DOHH2 (cell line): Measurements from ENCODE around the gene RAPGEF1.

Source experiments
- CTCF ChIP-seq: fragments of 200-600 bp; sonication (generic); IDR thresholded peaks from one replicate; pipeline ENCODE4 v1.5.1; 2014; ENCODE audit warnings: antibody characterized with exemption, mild to moderate bottlenecking, low read depth, low read length; ENCODE audit not compliant: poor library complexity, severe bottlenecking
- EZH2phosphoT487 ChIP-seq: fragments of 200-600 bp; sonication (generic); IDR thresholded peaks from 2 replicates; pipeline ENCODE4 v1.6.1; 2017; ENCODE audit warnings: borderline replicate concordance, mild to moderate bottlenecking, antibody characterized with exemption, low read length, moderate library complexity, mixed read lengths

- TF ChIP-seq CTCF (no peak), EZH2phosphoT487 (no peak)
Observed at GRCh38 chr9:131640438-131641137, 99.3 kb downstream of the RAPGEF1 start.
